Measurements from ENCODE around the gene RASSF6.
"Not testable (repeated sequence)": the region's sequence is repeated elsewhere in the genome, so short reads cannot be mapped to it uniquely, and the experiment has no call there.

Gene RASSF6, protein sequence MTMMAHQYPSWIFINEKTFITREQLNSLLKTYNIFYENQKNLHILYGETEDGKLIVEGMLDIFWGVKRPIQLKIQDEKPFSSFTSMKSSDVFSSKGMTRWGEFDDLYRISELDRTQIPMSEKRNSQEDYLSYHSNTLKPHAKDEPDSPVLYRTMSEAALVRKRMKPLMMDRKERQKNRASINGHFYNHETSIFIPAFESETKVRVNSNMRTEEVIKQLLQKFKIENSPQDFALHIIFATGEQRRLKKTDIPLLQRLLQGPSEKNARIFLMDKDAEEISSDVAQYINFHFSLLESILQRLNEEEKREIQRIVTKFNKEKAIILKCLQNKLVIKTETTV

GRCh38 chr4:73620115-73620792 lies at the start of gene RASSF6:
Gene RASSF6 (minus strand): TSS chr4:73620436. CDS start chr4:73611795, 8,641 bp downstream.
- peak; percentile 36 for DNase-seq
- H3K9me3 Mint-ChIP-seq: no peaks in the 10 kb centered on the region

DNA sequence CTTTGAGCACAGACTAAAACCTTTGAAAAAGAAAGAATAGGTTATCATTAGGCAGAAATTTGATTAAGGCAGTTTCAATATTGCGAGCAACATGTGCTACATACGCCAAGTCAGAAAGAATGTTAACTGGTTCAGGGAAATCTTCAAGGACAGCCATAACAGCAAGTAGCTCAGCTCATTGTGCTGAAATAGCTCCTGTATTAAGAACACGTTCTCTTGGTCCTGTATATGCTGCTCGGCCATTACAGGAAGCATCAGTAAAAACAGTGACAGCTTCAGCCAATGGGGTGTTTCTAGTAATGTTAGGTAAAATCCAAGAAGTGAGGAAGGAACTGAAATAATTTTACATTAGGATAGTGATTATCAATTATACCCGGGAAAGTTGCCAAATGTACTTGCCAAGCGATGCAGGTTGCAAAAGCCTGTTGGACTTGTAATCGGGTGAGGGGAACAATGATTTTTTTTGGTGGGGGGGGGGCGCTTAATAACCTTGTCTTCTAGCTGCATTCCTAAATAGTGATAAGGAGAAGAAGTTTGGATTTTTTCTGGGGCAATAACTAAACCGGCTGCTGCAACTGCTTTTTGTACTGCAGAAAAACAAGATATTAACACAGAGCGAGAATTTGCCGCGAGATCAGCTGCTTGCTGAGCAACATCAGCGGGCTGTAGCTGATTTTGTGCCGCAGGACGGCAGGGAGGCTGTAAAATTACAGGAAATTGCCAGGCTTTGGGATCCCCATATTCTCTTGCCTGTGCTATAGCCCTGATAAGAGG lies 49.4 kb upstream of the RASSF6 start:
- Mint-ChIP-seq H3K4me1 (ENCODE audit: low read depth) (no peaks in the 10 kb centered on the region), H3K4me3 (no peak overlapping the region), H3K27me3 (no peaks in the 10 kb centered on the region), H3K36me3 (ENCODE audit: low read depth) (no peaks in the 10 kb centered on the region), H3K9me3 (no peaks in the 10 kb centered on the region), H3K27ac (no peak overlapping the region)
- no peak for DNase-seq

More at GRCh38 chr4:73620115-73620792, at the start of gene RASSF6:
- Mint-ChIP-seq H3K4me1 (ENCODE audit: low read depth) (peaks cover 7% of the 10 kb centered on the region), H3K27me3 (peaks cover 21% of the 10 kb centered on the region), H3K4me3 (peak within 1 kb of the TSS; percentile 46), H3K27ac (no peak within 1 kb of the TSS), H3K36me3 (ENCODE audit: low read depth) (no peaks in the 10 kb centered on the region)

DNA sequence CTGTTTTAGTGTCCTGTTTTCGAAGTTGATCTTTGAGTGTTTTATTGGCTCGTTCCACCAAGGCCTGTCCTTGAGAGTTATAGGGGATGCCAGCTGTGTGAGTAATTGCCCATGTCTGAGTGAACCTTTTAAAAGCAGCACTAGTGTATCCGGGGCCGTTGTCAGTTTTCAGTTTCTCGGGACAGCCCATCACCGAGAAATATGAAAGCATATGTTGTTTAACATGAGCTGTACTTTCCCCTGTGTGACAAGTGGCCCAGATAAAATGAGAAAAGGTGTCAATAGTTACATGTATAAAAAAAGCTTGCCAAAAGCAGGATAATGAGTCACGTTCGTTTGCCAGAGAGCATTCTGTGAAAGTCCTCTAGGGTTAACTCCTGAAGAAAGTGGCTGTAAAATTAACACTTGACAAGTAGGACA lies 48.6 kb upstream of the RASSF6 start:
- H3K27me3 Mint-ChIP-seq: no peaks in the 10 kb centered on the region
- no peaks in the 10 kb centered on the region for H3K36me3 Mint-ChIP-seq (ENCODE audit: low read depth)
- H3K9me3 Mint-ChIP-seq: no peaks in the 10 kb centered on the region
- H3K27ac Mint-ChIP-seq: no peak overlapping the region
- no peaks in the 10 kb centered on the region for H3K4me1 Mint-ChIP-seq (ENCODE audit: low read depth)
- DNase-seq: no peak
- no peak overlapping the region for H3K4me3 Mint-ChIP-seq

DNA sequence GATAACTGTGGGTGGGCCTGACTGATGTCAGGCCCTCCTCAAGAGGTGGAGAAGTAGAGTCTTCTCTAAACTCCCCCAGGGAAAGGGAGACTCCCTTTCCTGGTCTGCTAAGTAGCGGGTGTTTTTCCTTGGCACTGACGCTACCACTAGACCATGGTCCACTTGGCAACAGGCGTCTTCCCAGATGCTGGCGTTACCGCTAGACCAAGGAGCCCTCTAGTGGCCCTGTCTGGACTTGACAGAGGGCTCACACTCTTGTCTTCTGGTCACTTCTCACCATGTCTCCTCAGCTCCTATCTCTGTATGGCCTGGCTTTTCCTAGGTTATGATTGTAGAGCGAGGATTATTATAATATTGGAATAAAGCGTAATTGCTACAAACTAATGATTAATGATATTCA lies 45.7 kb upstream of the RASSF6 start:
- H3K36me3 Mint-ChIP-seq (ENCODE audit: low read depth); H3K4me3 Mint-ChIP-seq; DNase-seq; H3K4me1 Mint-ChIP-seq (ENCODE audit: low read depth); H3K27ac Mint-ChIP-seq; H3K27me3 Mint-ChIP-seq; H3K9me3 Mint-ChIP-seq: not testable (repeated sequence)

DNA sequence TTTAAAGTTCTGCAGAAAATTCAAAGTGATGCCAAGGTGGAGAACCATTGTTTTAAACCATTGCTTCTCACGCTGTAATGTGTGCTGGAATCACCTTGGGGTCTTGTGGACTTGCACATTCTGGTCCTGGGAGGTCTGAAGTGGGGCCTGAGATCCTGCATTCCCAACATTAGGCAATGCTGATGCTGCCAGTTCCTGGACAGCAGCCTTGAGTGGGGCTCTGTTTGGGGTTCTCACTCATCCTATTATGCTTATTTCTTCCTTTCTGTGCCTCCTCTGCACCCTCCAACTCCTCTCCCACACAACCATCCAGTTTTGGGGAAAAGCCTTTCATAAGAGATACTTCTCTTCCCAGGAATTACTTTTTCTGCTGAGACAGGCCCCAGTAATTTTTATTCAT lies 44.2 kb upstream of the RASSF6 start:
- DNase-seq: no peak
- peaks cover 3% of the 10 kb centered on the region for H3K4me1 Mint-ChIP-seq (ENCODE audit: low read depth)
- H3K4me3 Mint-ChIP-seq: no peak overlapping the region
- H3K27me3 Mint-ChIP-seq: peaks cover 7% of the 10 kb centered on the region
- no peaks in the 10 kb centered on the region for H3K36me3 Mint-ChIP-seq (ENCODE audit: low read depth)
- no peak overlapping the region for H3K27ac Mint-ChIP-seq
- no peaks in the 10 kb centered on the region for H3K9me3 Mint-ChIP-seq

GRCh38 chr4:73663576-73663975 lies 43.3 kb upstream of the RASSF6 start:
- Mint-ChIP-seq H3K4me1 (ENCODE audit: low read depth) (peaks cover 3% of the 10 kb centered on the region), H3K27me3 (peaks cover 7% of the 10 kb centered on the region), H3K27ac (no peak overlapping the region), H3K9me3 (no peaks in the 10 kb centered on the region), H3K36me3 (ENCODE audit: low read depth) (no peaks in the 10 kb centered on the region), H3K4me3 (no peak overlapping the region)
- DNase-seq: no peak

- Mint-ChIP-seq H3K4me1 (ENCODE audit: low read depth) (peaks cover 3% of the 10 kb centered on the region), H3K27ac (no peak overlapping the region), H3K36me3 (ENCODE audit: low read depth) (no peaks in the 10 kb centered on the region), H3K9me3 (no peaks in the 10 kb centered on the region), H3K27me3 (peaks cover 7% of the 10 kb centered on the region), H3K4me3 (no peak overlapping the region)
- DNase-seq: no peak
These were observed 42.7 kb upstream of the RASSF6 start for GRCh38 chr4:73662709-73663546.

- DNase-seq: no peak
- no peaks in the 10 kb centered on the region for H3K9me3 Mint-ChIP-seq
- no peak overlapping the region for H3K4me3 Mint-ChIP-seq
- H3K27ac Mint-ChIP-seq: no peak overlapping the region
- no peaks in the 10 kb centered on the region for H3K36me3 Mint-ChIP-seq (ENCODE audit: low read depth)
- H3K4me1 Mint-ChIP-seq (ENCODE audit: low read depth): peaks cover 3% of the 10 kb centered on the region
- peaks cover 7% of the 10 kb centered on the region for H3K27me3 Mint-ChIP-seq
These were observed 41.4 kb upstream of the RASSF6 start for GRCh38 chr4:73661646-73662119.

GRCh38 chr4:73660808-73661207 lies 40.6 kb upstream of the RASSF6 start:
- H3K36me3 Mint-ChIP-seq (ENCODE audit: low read depth): no peaks in the 10 kb centered on the region
- peaks cover 7% of the 10 kb centered on the region for H3K27me3 Mint-ChIP-seq
- no peak overlapping the region for H3K4me3 Mint-ChIP-seq
- no peak for DNase-seq
- no peak overlapping the region for H3K27ac Mint-ChIP-seq
- H3K9me3 Mint-ChIP-seq: no peaks in the 10 kb centered on the region
- H3K4me1 Mint-ChIP-seq (ENCODE audit: low read depth): peaks cover 3% of the 10 kb centered on the region

DNA sequence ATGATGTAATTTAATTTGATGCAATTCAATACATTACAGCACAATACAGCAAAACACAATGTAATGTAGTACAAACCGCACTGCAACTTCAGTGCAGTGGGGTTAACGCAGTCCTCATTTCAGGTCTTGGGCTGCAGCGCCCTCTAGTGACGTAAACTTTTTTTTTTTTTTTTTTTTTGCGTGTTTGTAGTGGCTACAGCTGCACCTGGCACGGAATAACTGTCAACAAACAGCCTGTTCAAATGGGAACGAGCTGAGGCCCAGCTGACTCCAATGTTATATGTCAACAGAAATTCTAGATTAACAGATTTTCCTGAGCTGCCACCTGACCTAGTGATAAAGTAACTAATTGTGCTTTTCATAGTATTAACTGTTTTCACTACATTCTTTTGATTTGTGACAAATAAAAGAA lies 33.5 kb upstream of the RASSF6 start:
- Mint-ChIP-seq H3K4me1 (ENCODE audit: low read depth) (no peaks in the 10 kb centered on the region), H3K27me3 (peaks cover 9% of the 10 kb centered on the region), H3K4me3 (no peak overlapping the region), H3K27ac (no peak overlapping the region), H3K36me3 (ENCODE audit: low read depth) (no peaks in the 10 kb centered on the region), H3K9me3 (no peaks in the 10 kb centered on the region)
- DNase-seq: no peak

- Mint-ChIP-seq H3K4me1 (ENCODE audit: low read depth) (no peaks in the 10 kb centered on the region), H3K27ac (no peak overlapping the region), H3K27me3 (peaks cover 9% of the 10 kb centered on the region), H3K36me3 (ENCODE audit: low read depth) (no peaks in the 10 kb centered on the region), H3K4me3 (no peak overlapping the region), H3K9me3 (no peaks in the 10 kb centered on the region)
- no peak for DNase-seq
These were observed 30.0 kb upstream of the RASSF6 start for GRCh38 chr4:73650250-73650649.

GRCh38 chr4:73648478-73648877 lies 28.2 kb upstream of the RASSF6 start:
- no peaks in the 10 kb centered on the region for H3K4me1 Mint-ChIP-seq (ENCODE audit: low read depth)
- peaks cover 3% of the 10 kb centered on the region for H3K9me3 Mint-ChIP-seq
- H3K27ac Mint-ChIP-seq: no peak overlapping the region
- no peaks in the 10 kb centered on the region for H3K27me3 Mint-ChIP-seq
- H3K4me3 Mint-ChIP-seq: no peak overlapping the region
- DNase-seq: no peak
- no peaks in the 10 kb centered on the region for H3K36me3 Mint-ChIP-seq (ENCODE audit: low read depth)

DNA sequence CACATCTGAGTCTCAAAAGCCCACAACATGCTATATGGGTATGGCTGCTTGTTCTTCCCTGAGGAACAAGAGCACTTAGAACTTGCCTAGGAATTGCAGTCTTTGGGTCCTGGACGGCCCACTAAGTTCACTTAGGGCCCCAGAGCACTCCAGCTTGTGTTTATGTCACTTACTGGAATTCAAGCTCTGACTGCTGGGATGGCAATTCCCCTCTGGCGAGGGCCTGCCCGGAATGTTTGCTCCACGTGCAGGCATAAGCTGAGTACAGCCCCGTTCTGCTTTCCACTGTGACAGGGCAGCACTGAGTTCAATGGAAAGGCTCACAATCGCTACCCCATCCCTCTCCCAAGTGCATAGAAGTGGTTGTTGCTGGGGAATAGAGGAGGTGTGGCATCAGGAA lies 25.9 kb upstream of the RASSF6 start:
- no peaks in the 10 kb centered on the region for H3K27me3 Mint-ChIP-seq
- DNase-seq: no peak
- H3K36me3 Mint-ChIP-seq (ENCODE audit: low read depth): no peaks in the 10 kb centered on the region
- no peaks in the 10 kb centered on the region for H3K4me1 Mint-ChIP-seq (ENCODE audit: low read depth)
- H3K27ac Mint-ChIP-seq: no peak overlapping the region
- H3K4me3 Mint-ChIP-seq: no peak overlapping the region
- H3K9me3 Mint-ChIP-seq: peaks cover 3% of the 10 kb centered on the region
